NCI-H2227 (cell line): ENCODE measurements around the gene ACKR1.

Experiments used
- DNase-seq: peaks from one replicate; lab custom pipeline; 2025; ENCODE audit not compliant: unreplicated experiment; lab: John Stamatoyannopoulos, UW

The ACKR1 gene

DNA sequence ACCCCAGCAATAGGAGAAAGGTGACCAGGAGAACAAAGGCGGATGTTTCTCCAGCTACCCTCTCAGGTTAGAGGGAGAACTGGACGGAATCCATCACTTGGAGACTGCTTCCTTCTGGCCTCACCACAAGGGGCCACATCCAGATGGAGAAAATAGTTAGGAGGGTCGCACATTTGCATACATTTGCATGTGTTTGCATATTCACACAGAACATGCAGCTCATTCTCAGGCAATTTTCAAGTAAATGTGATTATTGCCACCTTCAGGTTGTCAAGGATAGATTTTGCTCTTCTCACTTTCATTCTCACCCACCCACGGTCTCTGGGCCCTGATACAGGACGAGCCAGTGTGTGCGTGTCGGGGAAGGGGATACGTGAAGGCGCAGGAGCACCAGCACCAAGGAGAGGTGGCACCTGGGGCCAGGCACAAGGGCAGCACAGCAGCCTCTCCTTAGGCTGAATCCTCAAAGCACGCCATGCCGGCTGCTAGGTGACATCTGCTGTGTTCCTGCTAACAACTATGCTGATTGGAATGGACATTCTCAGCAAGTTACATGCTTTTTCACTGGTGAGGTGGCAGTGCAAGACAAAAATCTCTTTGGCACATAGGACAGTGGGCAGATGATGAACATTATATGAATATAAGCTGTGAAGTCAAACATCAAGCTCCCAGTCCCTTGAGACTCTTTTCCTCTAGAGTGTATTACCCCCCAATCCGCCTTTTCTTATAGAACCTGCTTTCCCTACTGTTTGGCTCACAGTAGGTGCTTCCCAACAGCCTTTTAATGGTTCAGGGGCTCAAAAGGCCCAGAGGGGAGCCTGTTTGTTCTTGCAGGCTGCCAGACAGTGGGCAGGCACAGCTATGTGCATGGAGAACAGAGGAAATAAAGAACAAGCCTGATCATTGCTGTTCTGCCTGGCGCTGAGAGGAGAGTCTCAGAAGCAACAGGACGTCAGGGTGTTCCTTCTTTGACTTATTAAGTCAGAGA is 14.3 kb downstream of the ACKR1 start:
- no peak for DNase-seq

DNA sequence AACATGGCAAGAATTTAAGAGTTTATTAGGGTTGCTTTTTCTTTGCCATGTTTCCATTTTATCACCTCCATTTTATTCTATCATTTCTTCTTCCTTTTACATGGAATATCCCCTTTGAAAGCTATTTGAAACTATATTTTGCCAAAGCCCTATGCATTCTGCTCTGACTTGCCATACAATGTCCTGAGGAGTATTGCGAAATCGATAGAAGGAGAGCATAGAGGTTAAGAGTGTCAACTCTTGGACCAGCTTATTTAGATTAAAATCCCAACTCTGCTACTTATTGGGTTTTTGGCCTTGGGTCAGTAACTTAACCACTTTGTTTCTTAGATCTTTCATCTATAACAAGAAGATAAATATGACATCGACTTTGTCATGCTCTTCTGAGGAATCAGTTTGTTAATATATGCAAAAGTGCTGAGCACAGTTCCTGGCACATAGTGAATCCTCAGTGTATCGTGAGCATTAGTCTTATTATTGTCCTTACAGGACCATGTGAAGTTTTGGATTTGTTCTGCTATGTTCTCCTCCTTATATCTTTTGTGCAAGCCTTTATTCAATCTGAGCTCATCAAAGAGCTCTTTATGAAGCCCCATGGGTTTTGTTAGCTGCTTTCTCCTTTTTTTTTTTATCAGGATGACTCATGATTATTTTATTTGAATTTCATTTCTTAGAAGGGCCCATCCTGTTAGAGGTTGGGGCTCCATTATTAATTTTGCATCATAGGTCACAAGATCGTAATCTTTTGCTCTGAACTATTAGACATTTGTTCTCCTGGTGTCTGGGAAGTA is 17.6 kb downstream of the ACKR1 start:
- DNase-seq: no peak

DNA sequence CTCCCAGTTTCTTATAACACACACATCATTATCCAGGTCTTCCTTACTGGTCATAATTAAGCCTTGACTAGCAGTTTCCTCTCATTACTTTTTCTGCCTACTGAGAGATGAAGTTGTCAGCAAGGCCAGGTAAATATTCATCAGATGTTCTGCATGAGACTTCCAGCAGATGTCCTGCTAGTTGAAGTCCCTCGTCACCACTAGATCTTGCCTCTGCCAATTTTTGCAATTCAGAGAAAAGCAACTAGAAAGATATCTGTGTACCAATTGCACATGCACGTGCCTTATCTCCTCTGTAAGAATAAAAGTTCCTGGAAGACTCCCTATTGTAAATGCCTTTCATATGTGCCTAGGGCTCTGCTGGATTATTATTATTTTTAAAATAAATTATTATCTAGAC is 18.3 kb downstream of the ACKR1 start:
- no peak for DNase-seq

DNA sequence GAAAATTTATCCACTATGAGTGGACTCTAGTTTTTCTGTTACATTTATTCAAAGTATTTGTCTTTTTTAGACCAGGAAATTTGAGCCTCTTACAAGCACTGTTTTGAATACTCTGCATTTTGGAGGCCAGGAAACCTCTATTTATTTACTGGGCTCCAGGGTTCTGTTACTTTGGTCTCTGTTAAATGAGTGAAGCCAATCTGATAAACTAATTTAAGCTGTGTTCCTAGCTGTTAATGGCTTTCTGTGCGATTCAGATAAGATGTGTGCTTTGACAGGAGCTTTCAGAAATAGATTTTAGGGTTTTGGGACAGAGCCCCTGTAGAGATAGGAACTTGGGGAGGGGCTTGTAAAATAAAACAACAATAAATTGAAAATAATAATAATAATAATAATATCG is 23.9 kb downstream of the ACKR1 start:
- no peak for DNase-seq

DNA sequence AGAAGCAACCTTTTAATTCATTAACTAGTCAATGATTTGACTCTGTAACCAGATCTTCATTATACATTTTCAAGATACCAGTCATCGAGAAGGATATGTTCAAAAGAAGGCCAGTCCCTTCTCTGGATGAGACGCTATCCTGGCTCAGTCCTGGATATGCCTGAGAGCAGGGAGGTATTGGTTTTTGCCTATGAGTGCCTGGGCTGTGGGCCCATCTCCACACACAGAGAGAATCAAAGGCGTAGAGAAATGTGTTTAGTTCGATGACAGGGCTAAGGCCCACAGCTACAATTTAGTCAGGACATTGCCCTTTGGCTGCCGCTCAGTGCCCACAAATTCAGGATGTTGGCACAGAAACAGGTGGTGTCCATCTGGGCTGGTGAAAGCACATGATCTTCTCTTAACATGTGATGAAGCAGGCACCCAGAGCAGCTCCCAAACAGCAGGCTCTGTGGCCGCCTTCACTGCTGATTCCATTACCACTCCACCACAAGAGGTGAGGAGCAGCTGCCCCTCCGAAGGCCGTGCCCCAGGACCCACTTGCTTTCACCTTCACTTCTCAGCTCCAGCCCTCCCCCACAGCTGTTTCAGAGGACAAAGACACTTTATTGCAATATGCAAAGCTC is 24.7 kb downstream of the ACKR1 start:
- no peak for DNase-seq

DNA sequence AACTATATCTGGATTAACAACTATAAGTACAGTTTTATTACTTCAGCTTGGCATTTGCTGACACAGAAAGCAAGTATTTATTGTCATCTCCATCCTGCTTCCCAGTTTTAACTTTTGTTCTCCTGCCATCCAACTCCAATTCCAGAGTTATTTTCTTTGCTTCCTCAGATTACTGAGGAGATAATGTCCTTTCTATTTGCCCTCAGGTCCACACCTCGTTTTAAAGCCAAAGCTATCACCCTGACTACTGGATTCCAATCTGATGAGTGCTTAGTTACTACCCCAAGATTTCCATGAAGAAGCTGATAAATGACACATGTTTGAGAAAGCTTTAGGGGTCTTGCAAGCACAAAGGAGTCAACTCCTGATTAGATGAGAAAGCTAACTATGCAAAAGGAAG is 25.2 kb downstream of the ACKR1 start:
- no peak for DNase-seq

DNA sequence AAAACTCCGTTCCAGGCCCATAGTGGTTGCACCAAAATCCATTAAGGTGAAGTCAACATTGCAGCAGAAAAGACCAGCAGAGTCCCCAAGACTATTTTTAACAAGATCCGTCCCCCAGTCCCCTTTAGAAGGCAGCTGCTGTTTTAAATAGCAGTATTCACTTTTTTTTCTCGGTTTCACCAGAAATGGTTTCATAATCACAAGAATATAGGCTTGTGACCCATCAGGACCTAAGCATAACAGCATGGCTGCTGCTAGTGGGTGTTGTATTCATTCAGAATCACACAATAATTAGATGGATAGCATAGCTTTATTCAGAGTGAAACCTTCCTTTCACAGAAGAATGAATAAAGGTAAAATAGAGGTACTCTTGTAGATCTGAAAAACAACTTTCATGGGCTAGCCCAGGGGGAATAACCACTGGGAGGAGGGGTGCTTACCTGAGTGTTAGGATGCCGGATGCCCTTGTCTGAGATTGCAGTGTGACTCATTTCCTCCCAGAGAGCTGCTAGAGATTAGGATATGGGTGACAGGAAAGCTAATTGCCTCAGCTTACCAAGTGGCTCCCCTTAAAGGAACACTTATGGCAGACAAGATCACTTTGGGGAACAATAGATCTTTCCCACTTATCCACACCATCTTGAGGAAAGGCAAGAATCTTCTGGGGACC is 35.0 kb downstream of the ACKR1 start:
- no peak for DNase-seq

DNA sequence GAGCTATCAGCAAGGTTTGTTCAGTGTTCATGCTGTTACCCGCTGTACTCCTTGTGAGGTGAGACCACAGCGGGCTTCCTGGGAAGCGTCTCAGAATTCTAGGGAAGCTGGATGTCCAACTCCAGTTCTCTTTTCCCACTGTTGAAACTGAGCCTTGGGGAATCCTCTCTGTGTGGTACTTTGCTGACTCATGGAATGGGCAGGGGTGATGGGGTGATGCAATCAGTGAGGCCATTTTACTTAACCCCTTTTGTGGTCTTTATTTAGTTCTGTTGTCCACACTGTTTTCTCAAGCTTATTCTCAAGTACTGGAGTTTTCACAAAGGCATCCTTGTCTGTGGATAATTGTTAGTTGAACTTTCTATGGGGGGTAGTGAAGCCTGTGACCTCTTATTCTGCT is 42.6 kb downstream of the ACKR1 start:
- no peak for DNase-seq

DNA sequence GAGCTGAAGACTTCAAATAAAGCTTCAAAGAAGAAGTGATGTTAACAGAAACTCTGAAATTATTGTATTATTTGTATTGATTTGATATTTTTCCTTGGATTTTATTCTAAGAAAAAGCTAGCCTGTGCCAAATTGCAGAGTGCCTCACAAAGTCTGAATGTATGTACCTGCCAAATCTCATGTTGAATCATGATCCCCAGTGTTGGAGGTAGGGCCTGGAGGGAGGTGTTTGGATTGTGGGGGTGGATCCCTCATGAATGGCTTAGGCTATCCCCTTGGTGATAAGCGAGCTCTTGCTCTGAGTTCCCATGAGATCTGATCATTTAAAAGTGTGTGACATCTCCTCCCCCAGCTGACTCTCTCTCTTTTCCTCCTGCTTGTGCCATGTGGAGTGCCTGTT is 43.6 kb downstream of the ACKR1 start:
- DNase-seq: no peak

DNA sequence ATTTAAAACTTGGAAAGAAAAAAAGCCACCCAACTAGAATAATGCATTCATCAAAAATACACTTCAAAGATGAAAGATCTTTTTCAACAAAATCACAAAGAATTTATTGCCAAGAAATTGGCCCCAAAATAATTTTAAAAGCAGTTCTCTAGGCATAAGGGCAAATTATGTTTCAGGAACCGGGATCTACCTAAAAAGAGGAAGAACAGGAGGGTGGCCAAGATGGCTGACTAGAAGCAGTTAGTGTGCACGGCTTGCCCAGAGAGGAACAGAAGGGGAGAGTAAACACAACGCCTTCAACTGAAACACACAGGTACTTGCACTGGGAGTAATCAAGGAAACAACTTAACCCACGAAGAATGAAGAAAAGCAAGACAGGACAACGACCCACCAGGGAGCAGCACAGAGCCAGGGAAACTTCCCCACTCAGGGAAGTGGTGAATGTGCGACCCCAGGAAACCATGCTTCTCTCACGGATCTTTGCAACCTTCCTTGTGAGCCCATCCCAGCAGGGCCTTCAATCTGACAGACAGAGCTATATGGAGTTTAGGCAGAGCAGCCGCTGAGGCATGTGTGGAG is 46.1 kb downstream of the ACKR1 start:
- no peak for DNase-seq
